NT2/D1 (cell line): ENCODE measurements around the gene KIAA1614.
A peak's percentile ranks its signal among the peaks of the same experiment; 100 is the strongest.
"Not testable (repeated sequence)": the region's sequence is repeated elsewhere in the genome, so short reads cannot be mapped to it uniquely, and the experiment has no call there.

Experiments
- DNase-seq: peaks from one replicate; pipeline ENCODE4 v3.0.0-alpha.2; 2011; ENCODE audit warnings: low read depth, low spot score
- H3K27me3 ChIP-seq: 2 replicates; pipeline ENCODE4 v1.6.0; 2011; ENCODE audit warnings: mild to moderate bottlenecking; ENCODE audit not compliant: insufficient read length, insufficient read depth
- H3K36me3 ChIP-seq: 2 replicates; pipeline ENCODE4 v1.6.1; 2011; ENCODE audit warnings: mild to moderate bottlenecking, low read length, mixed read lengths; ENCODE audit not compliant: insufficient read depth, insufficient read length
- H3K4me1 ChIP-seq: 2 replicates; pipeline ENCODE4 v1.5.1; 2011; ENCODE audit not compliant: insufficient read depth, insufficient read length
- H3K4me3 ChIP-seq: 2 replicates; pipeline ENCODE4 v1.5.1; 2011; ENCODE audit warnings: low read depth; ENCODE audit not compliant: insufficient read length
- H3K9ac ChIP-seq: 2 replicates; pipeline ENCODE4 v1.6.0; 2011; ENCODE audit warnings: low read depth; ENCODE audit not compliant: insufficient read length
- H3K9me3 ChIP-seq: 2 replicates; pipeline ENCODE4 v1.5.1; 2011; ENCODE audit warnings: mild to moderate bottlenecking, low read length; ENCODE audit not compliant: insufficient read depth
- SUZ12 ChIP-seq: IDR thresholded peaks from 2 replicates; pipeline ENCODE4 v1.6.1; 2011; ENCODE audit not compliant: insufficient read length, insufficient read depth; ENCODE audit errors: extremely low read depth
- YY1 ChIP-seq: IDR thresholded peaks from 2 replicates; pipeline ENCODE4 v1.6.1; 2011; ENCODE audit not compliant: insufficient read length, insufficient read depth
- ZNF274 ChIP-seq: IDR thresholded peaks from 2 replicates; pipeline ENCODE4 v1.6.1; 2011; ENCODE audit warnings: mild to moderate bottlenecking, low read depth, low read length

KIAA1614 gene

GRCh38 chr1:180952657-180953013 lies 39.9 kb downstream of the KIAA1614 start:
- TF ChIP-seq SUZ12 (no peak), YY1 (no peak), ZNF274 (no peak)
- no peaks in the 10 kb centered on the region for H3K27me3 ChIP-seq

GRCh38 chr1:180953291-180954004 lies 40.8 kb downstream of the KIAA1614 start:
- Histone ChIP-seq H3K9ac (no peak overlapping the region), H3K4me3 (no peak overlapping the region), H3K9me3 (no peaks in the 10 kb centered on the region), H3K27me3 (no peaks in the 10 kb centered on the region), H3K4me1 (peaks cover 23% of the 10 kb centered on the region), H3K36me3 (peaks cover 48% of the 10 kb centered on the region)
- TF ChIP-seq SUZ12 = no peak
- TF ChIP-seq YY1 = no peak
- no peak for TF ChIP-seq ZNF274
- DNase-seq = no peak

More at GRCh38 chr1:180952657-180953013, 39.9 kb downstream of the KIAA1614 start:
- Histone ChIP-seq H3K9ac (peak overlapping the region; percentile 7), H3K4me3 (no peak overlapping the region), H3K36me3 (peaks cover 49% of the 10 kb centered on the region), H3K4me1 (peaks cover 23% of the 10 kb centered on the region), H3K9me3 (peaks cover 5% of the 10 kb centered on the region; the same call in 1 of the 2 replicates)
- DNase-seq = no peak

- Histone ChIP-seq H3K9ac (no peak overlapping the region), H3K9me3 (no peaks in the 10 kb centered on the region), H3K4me3 (no peak overlapping the region), H3K4me1 (peaks cover 23% of the 10 kb centered on the region), H3K36me3 (peaks cover 53% of the 10 kb centered on the region), H3K27me3 (no peaks in the 10 kb centered on the region)
- TF ChIP-seq ZNF274 (no peak), SUZ12 (no peak), YY1 (no peak)
- no peak for DNase-seq
Observed at GRCh38 chr1:180954005-180954800, 41.5 kb downstream of the KIAA1614 start.

GRCh38 chr1:180954801-180955165 lies 42.1 kb downstream of the KIAA1614 start:
- H3K9me3 ChIP-seq = peaks cover 1% of the 10 kb centered on the region; the same call in 1 of the 2 replicates
- H3K27me3 ChIP-seq = no peaks in the 10 kb centered on the region
- peaks cover 23% of the 10 kb centered on the region for H3K4me1 ChIP-seq
- no peak overlapping the region for H3K9ac ChIP-seq
- TF ChIP-seq YY1 = no peak
- TF ChIP-seq ZNF274 = no peak
- TF ChIP-seq SUZ12 = no peak
- no peak for DNase-seq
- H3K36me3 ChIP-seq = peaks cover 50% of the 10 kb centered on the region
- no peak overlapping the region for H3K4me3 ChIP-seq

GRCh38 chr1:180956028-180956640 lies 43.4 kb downstream of the KIAA1614 start:
- Histone ChIP-seq H3K27me3 (no peaks in the 10 kb centered on the region), H3K4me3 (no peak overlapping the region), H3K9ac (no peak overlapping the region), H3K9me3 (peaks cover 9% of the 10 kb centered on the region; the same call in 1 of the 2 replicates), H3K4me1 (peaks cover 23% of the 10 kb centered on the region), H3K36me3 (peaks cover 52% of the 10 kb centered on the region)
- no peak for DNase-seq
- TF ChIP-seq ZNF274 = no peak
- no peak for TF ChIP-seq SUZ12
- no peak for TF ChIP-seq YY1

GRCh38 chr1:180959620-180960019 lies 46.9 kb downstream of the KIAA1614 start:
- DNase-seq, H3K4me1 ChIP-seq, H3K4me3 ChIP-seq, H3K9ac ChIP-seq, H3K27me3 ChIP-seq: not testable (repeated sequence)
- Histone ChIP-seq H3K36me3 (peaks cover 68% of the 10 kb centered on the region), H3K9me3 (peaks cover 13% of the 10 kb centered on the region; the same call in 1 of the 2 replicates)

- Histone ChIP-seq H3K4me1 (no peaks in the 10 kb centered on the region), H3K9me3 (peaks cover 13% of the 10 kb centered on the region; the same call in 1 of the 2 replicates), H3K36me3 (peaks cover 74% of the 10 kb centered on the region), H3K27me3 (no peaks in the 10 kb centered on the region), H3K9ac (no peak overlapping the region), H3K4me3 (no peak overlapping the region)
- no peak for TF ChIP-seq SUZ12
- no peak for TF ChIP-seq ZNF274
- TF ChIP-seq YY1 = no peak
- no peak for DNase-seq
Observed at GRCh38 chr1:180961622-180962021, 48.9 kb downstream of the KIAA1614 start.
